ENCODE results near the gene INCENP. TPM values are rescaled to one million over a fixed set of nuclear protein-coding genes. Genes with fewer than 3 reads are reported as not detected.

Gene INCENP
- total and polyA plus RNA-seq, 11 donors = 2.0 to 22.8 (median 12.5) TPM

DNA sequence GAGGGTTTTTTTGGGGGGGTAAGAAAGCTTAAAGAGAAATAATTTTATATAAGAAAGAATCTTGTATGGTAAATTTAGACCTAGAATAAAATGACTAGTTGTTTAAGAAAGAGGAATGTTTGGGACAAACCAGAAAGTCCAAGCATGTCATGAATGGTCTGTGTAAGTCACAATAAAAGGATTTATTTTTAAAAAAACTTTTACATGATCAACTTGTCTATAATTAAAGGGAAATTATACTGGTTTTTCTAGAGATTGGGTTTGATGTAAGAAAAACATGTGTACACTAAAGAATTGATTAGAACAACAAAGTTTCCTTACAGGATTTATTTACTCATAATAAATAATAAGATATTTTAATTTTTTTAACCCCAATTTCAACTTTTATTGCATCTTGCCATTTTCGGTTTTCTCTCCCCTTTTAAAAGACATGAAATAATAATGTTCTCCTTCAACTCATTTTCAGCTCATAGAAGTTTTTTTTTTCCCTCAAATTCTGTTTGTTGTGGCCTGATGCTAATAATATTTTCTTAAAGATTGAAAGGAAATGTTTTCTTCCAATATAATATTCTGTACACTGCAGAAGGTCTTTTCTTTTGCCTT lies 35.4 kb upstream of the INCENP start:
- ATAC-seq = no peak
- intact Hi-C loops (cut with DNase I) = loop anchor here in 2 of 10 donors (5.0 to 10.0 kb wide), 2 partner anchors 276 to 294 kb away; partner anchors contain the start of genes FEN1 (in 1 of the 2) and TMEM258 (in 1 of the 2)
- H3K27ac ChIP-seq = no peak overlapping the region
- TF ChIP-seq, protein P1, sequence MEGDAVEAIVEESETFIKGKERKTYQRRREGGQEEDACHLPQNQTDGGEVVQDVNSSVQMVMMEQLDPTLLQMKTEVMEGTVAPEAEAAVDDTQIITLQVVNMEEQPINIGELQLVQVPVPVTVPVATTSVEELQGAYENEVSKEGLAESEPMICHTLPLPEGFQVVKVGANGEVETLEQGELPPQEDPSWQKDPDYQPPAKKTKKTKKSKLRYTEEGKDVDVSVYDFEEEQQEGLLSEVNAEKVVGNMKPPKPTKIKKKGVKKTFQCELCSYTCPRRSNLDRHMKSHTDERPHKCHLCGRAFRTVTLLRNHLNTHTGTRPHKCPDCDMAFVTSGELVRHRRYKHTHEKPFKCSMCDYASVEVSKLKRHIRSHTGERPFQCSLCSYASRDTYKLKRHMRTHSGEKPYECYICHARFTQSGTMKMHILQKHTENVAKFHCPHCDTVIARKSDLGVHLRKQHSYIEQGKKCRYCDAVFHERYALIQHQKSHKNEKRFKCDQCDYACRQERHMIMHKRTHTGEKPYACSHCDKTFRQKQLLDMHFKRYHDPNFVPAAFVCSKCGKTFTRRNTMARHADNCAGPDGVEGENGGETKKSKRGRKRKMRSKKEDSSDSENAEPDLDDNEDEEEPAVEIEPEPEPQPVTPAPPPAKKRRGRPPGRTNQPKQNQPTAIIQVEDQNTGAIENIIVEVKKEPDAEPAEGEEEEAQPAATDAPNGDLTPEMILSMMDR (IDR thresholded peaks at IDR 0.05) = no peak
- TF ChIP-seq POLR2A (IDR thresholded peaks at IDR 0.05) = no peak
- peaks cover 0 to 23% (median 5%) of the 10 kb centered on the region in 12 donors for H3K9me3 ChIP-seq
- no peak for DNase-seq
- no peak overlapping the region for H3K4me3 ChIP-seq
- 22 to 43% (median 31%) methylated on average over 1 of the region's 1 CpG for WGBS, 4 donors
- no peaks in the 10 kb centered on the region for H3K4me1 ChIP-seq
- H3K36me3 ChIP-seq = no peaks in the 10 kb centered on the region
- no peaks in the 10 kb centered on the region for H3K27me3 ChIP-seq

DNA sequence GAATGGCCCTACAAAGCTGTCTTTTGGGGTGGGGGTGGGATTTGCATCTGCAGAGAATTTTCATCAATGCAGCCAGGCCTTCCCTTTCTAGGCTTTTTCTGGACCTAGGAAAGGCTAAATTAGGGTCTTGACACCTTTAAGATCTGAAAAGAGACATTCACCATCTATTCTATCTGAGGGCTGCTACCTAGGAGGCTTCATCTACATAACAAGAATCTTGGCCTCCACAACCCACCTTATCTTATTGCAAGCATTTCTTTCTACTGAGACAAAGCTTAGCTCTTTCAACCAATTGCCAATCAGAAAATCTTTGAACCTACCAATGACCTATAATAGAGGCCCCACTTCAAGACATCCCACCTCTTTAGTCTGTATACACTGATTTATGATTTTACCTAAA lies 20.7 kb upstream of the INCENP start:
- Histone ChIP-seq H3K36me3 (no peaks in the 10 kb centered on the region), H3K4me1 (peaks cover 4 to 37% (median 19%) of the 10 kb centered on the region in 12 donors), H3K4me3 (no peak overlapping the region), H3K27ac (peak overlapping the region in 5 of 12 donors; percentile 7 to 91 (median 83)), H3K9me3 (no peaks in the 10 kb centered on the region), H3K27me3 (no peaks in the 10 kb centered on the region)
- no peak for DNase-seq
- intact Hi-C loops (cut with DNase I) = no loop called here
- TF ChIP-seq, protein P1 (IDR thresholded peaks at IDR 0.05) = no peak
- TF ChIP-seq POLR2A (IDR thresholded peaks at IDR 0.05) = no peak
- no peak for ATAC-seq

DNA sequence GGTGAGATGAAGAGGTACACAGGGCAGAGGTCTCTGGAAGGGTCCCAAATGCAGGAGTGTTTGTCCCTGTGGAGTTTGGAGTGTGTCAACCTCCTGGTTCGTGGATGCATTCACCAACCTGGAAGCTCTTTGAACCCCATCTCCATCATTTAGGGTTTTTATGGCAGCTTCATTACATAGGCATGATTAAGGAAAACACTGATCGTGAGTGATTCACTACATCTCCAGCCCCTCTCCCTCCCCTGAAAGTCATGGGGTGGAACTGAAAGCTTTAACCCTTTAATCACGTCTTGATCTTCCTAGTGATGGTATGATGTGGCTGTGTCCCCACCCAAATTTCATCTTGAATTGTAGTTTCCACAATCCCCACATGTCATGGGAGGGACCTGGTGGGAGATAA lies 19.8 kb upstream of the INCENP start:
- no peak for TF ChIP-seq POLR2A (IDR thresholded peaks at IDR 0.05)
- TF ChIP-seq, protein P1 (IDR thresholded peaks at IDR 0.05) = no peak
- Histone ChIP-seq H3K27me3 (no peaks in the 10 kb centered on the region), H3K27ac (peak overlapping the region in 10 of 12 donors; percentile 71 to 91 (median 83)), H3K4me1 (peaks cover 4 to 41% (median 19%) of the 10 kb centered on the region in 12 donors), H3K4me3 (no peak overlapping the region), H3K9me3 (no peaks in the 10 kb centered on the region), H3K36me3 (no peaks in the 10 kb centered on the region)
- ATAC-seq = no peak
- DNase-seq = no peak
- intact Hi-C loops (cut with DNase I) = loop anchor here in 1 of 10 donors (2.0 kb wide), 1 partner anchor 207 kb away; no protein-coding TSS in a partner anchor
- WGBS, 4 donors = 58 to 68% (median 61%) methylated on average over 3 of the region's 3 CpGs

DNA sequence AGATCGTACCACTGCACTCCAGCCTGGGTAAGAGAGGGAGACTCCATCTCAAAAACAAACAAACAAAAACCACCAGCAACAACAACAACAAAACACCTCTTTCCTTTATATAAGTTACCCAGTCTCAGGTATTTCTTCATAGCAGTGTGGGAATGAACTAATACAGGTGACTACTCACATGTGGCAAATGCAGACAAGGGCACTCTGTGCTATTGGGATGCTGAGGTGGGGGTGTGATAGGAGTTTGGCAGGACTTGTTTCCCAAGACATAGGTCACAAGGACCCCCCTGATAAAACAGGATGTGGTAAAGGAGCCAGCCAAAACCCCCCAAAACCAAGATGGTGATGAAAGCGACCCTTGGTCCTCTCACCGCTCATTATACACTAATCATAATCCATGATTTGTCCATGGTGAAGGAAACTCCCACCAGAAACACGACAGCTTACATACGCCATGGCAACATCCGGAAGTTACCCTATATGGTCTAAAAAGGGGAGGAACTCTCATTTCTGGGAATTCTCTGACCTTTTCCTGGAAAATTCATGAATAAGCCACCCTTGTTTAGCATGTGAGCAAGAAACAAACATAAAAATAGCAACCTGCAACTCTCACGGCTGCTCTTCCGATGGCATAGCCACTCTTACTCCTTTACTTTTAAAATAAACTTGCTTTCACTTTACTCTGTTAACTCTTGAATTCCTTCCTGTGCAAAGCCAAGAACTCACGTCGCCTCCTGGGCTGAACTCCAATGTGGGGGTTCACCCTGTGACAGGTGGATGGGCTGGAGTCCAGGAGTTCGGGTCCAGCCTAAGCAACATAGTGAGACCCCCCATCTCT lies 18.8 kb upstream of the INCENP start:
- Histone ChIP-seq H3K36me3 (no peaks in the 10 kb centered on the region), H3K27me3 (no peaks in the 10 kb centered on the region), H3K4me1 (peaks cover 4 to 41% (median 19%) of the 10 kb centered on the region in 12 donors), H3K27ac (peak overlapping the region; percentile 28 to 91 (median 82)), H3K4me3 (peak overlapping the region in 9 of 12 donors; percentile 18 to 47 (median 38)), H3K9me3 (no peaks in the 10 kb centered on the region)
- WGBS, 4 donors = 16 to 22% (median 21%) methylated on average over 11 of the region's 11 CpGs
- DNase-seq = peak in 2 of 5 donors; percentile 39 to 74
- peak; percentile 57 to 91 (median 84) for ATAC-seq
- no peak for TF ChIP-seq POLR2A (IDR thresholded peaks at IDR 0.05)
- TF ChIP-seq, protein P1 (IDR thresholded peaks at IDR 0.05) = no peak
- intact Hi-C loops (cut with DNase I) = loop anchor here (2.0 to 5.0 kb wide), 6 partner anchors 138 to 358 kb away; partner anchors contain the start of genes MYRF (in 4 of the 10) and FTH1 (in 1 of the 10)

All from heart left ventricle (tissue), 16 donors.